Panc1 (cell line): ENCODE measurements around the gene AKAP10.

Source experiments
- POLR2AphosphoS5 ChIP-seq: IDR thresholded peaks from 2 replicates; pipeline ENCODE4 v1.6.1; 2012; ENCODE audit warnings: mild to moderate bottlenecking, low read depth, low read length, moderate library complexity
- SIN3A ChIP-seq: IDR thresholded peaks from 2 replicates; pipeline ENCODE4 v1.6.1; 2012; ENCODE audit warnings: low read depth, mild to moderate bottlenecking, low read length, moderate library complexity, borderline replicate concordance; ENCODE audit not compliant: insufficient read depth
- TCF7L2 ChIP-seq: IDR thresholded peaks from 2 replicates; pipeline ENCODE4 v1.6.1; 2011; ENCODE audit warnings: mild to moderate bottlenecking, low read depth, low read length, inconsistent platforms
- TF ChIP-seq, protein P1 (sequence below), 2 experiments: IDR thresholded peaks; 2 replicates each; pipeline ENCODE4 v1.6.1; 2011 to 2012; ENCODE audit warnings: low read depth in 2 of 2, control low read depth in 1 of 2, low read length in 1 of 2, mild to moderate bottlenecking in 1 of 2, moderate library complexity in 1 of 2; ENCODE audit not compliant: insufficient read depth in 1 of 2
- TF ChIP-seq, protein P2 (sequence below): fragments of 450-650 bp; IDR thresholded peaks from 2 replicates; pipeline ENCODE4 v1.5.1; 2017; ENCODE audit warnings: mild to moderate bottlenecking

DNA sequence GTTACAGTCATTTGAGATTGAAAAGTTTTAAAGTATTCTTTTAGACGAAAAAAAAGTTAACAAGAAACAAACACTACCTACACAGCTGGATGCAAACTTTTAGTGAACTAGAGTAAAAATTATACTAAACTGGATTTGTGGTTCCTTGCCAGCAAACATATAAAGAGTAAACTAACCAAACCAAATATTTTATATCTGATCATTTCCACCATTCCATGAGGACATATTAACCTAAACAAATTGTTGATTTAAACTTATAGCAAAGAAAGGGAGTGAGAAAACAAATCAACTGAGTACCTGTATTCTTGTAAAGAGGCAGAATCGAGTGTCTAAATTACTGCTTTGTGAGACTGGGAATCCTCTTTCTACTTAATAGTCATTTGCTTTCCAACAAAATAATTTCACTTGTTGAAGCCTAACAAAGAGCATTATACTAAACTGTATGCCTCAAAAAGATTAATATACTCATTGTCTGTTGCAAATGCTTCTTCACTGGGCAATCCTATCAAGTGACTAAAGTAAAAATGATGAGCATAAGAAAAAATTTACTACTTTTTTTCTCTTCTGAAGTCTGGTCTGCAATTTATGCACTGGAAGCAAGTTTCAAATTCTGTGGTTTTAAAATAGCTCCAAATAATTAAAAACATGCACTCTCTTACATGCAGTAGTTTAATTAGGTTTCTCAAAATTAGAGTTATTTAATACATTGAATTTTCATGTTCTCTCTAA lies 37.5 kb downstream of the AKAP10 start:
- TF ChIP-seq, protein P1, sequence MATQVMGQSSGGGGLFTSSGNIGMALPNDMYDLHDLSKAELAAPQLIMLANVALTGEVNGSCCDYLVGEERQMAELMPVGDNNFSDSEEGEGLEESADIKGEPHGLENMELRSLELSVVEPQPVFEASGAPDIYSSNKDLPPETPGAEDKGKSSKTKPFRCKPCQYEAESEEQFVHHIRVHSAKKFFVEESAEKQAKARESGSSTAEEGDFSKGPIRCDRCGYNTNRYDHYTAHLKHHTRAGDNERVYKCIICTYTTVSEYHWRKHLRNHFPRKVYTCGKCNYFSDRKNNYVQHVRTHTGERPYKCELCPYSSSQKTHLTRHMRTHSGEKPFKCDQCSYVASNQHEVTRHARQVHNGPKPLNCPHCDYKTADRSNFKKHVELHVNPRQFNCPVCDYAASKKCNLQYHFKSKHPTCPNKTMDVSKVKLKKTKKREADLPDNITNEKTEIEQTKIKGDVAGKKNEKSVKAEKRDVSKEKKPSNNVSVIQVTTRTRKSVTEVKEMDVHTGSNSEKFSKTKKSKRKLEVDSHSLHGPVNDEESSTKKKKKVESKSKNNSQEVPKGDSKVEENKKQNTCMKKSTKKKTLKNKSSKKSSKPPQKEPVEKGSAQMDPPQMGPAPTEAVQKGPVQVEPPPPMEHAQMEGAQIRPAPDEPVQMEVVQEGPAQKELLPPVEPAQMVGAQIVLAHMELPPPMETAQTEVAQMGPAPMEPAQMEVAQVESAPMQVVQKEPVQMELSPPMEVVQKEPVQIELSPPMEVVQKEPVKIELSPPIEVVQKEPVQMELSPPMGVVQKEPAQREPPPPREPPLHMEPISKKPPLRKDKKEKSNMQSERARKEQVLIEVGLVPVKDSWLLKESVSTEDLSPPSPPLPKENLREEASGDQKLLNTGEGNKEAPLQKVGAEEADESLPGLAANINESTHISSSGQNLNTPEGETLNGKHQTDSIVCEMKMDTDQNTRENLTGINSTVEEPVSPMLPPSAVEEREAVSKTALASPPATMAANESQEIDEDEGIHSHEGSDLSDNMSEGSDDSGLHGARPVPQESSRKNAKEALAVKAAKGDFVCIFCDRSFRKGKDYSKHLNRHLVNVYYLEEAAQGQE (IDR thresholded peaks at IDR 0.05; ENCODE audit: insufficient read depth in 1 of 2, low read depth in 2 of 2, low read length in 1 of 2) = no peak
- TF ChIP-seq, protein P2, sequence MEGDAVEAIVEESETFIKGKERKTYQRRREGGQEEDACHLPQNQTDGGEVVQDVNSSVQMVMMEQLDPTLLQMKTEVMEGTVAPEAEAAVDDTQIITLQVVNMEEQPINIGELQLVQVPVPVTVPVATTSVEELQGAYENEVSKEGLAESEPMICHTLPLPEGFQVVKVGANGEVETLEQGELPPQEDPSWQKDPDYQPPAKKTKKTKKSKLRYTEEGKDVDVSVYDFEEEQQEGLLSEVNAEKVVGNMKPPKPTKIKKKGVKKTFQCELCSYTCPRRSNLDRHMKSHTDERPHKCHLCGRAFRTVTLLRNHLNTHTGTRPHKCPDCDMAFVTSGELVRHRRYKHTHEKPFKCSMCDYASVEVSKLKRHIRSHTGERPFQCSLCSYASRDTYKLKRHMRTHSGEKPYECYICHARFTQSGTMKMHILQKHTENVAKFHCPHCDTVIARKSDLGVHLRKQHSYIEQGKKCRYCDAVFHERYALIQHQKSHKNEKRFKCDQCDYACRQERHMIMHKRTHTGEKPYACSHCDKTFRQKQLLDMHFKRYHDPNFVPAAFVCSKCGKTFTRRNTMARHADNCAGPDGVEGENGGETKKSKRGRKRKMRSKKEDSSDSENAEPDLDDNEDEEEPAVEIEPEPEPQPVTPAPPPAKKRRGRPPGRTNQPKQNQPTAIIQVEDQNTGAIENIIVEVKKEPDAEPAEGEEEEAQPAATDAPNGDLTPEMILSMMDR = no peak
- no peak for TF ChIP-seq POLR2AphosphoS5
- no peak for TF ChIP-seq SIN3A
- TF ChIP-seq TCF7L2 = no peak
